ENCODE results near the gene CSRNP2. TPM values are rescaled to one million over a fixed set of nuclear protein-coding genes. Genes with fewer than 3 reads are reported as not detected.

CSRNP2 gene
- total RNA-seq, 1 donor from 2014 or later = 36.6 TPM

DNA sequence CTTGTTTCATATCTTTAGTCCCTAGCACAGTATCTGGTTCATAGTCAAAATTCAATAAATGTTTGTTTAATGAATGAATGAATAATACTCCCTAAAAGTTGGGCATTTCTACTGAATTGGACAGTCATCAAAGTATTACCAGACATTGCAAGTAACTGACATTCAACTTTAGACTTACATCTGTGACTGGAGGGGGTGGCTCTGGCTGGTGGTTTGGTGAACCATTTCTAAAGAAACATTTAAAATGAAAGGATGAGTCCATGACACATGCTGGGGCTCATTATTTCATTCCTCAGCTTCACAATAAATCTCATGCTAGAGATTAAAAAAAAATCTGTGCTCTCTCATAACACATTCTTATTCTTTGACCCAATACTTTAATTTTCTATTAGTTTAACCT is 20.6 kb upstream of the CSRNP2 start:
- H3K4me3 ChIP-seq (ENCODE audit: low read depth, low read length) = no peak overlapping the region
- TF ChIP-seq, protein P1, sequence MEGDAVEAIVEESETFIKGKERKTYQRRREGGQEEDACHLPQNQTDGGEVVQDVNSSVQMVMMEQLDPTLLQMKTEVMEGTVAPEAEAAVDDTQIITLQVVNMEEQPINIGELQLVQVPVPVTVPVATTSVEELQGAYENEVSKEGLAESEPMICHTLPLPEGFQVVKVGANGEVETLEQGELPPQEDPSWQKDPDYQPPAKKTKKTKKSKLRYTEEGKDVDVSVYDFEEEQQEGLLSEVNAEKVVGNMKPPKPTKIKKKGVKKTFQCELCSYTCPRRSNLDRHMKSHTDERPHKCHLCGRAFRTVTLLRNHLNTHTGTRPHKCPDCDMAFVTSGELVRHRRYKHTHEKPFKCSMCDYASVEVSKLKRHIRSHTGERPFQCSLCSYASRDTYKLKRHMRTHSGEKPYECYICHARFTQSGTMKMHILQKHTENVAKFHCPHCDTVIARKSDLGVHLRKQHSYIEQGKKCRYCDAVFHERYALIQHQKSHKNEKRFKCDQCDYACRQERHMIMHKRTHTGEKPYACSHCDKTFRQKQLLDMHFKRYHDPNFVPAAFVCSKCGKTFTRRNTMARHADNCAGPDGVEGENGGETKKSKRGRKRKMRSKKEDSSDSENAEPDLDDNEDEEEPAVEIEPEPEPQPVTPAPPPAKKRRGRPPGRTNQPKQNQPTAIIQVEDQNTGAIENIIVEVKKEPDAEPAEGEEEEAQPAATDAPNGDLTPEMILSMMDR (IDR thresholded peaks at IDR 0.05; ENCODE audit: insufficient read depth, low read length, poor library complexity, severe bottlenecking) = no peak
- H3K36me3 ChIP-seq (ENCODE audit: control insufficient read depth, insufficient read depth, low read length) = no peaks in the 10 kb centered on the region
- no peak for DNase-seq (ENCODE audit: low read depth)
- no peaks in the 10 kb centered on the region for H3K27me3 ChIP-seq (ENCODE audit: control insufficient read depth, insufficient read depth, low read length)

DNA sequence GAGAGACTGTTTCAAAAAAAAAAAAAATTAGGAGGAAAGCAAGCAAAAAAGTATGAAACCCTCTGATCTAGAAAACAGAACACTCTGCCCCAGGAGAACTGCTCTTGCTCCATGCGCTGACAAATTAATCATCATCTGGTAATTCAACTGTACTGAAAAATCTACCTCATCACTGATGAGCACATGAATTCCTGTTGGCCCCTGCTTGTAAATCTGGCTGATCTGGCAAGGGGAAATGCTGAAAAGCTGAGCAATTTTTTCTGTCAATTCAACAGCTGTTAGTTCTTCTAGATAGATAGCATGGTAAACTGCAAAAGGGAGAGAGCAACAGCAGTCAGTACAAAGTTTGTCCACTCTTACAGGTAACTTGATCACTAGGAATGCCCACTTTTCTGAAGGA is 15.2 kb upstream of the CSRNP2 start:
- no peaks in the 10 kb centered on the region for H3K36me3 ChIP-seq (ENCODE audit: control insufficient read depth, insufficient read depth, low read length)
- H3K4me3 ChIP-seq (ENCODE audit: low read depth, low read length) = no peak overlapping the region
- TF ChIP-seq, protein P1 (IDR thresholded peaks at IDR 0.05; ENCODE audit: insufficient read depth, low read length, poor library complexity, severe bottlenecking) = no peak
- H3K27me3 ChIP-seq (ENCODE audit: control insufficient read depth, insufficient read depth, low read length) = no peaks in the 10 kb centered on the region
- DNase-seq (ENCODE audit: low read depth) = no peak

DNA sequence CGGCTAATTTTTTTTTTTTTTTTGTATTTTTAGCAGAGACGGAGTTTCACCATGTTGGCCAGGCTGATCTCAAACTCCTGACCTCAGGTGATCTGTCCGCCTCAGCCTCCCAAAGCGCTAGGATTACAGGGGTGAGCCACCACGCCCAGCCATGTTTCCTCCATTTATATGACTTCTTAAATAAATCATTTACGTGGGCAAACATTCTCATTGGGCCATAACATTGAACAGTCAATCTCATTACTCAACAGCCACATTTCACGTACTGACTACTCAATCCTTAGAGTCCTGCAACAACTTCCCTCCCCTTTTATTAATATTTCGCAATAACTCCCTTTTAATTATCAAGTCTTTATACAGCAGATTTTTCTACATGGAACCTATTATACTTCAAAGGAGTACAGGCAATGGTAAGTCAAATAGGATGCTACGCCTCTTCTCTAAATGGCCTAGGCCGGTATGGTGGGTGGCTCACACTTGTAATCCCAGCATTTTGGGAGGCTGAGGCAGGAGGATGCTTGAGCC is 7.4 kb upstream of the CSRNP2 start:
- Histone ChIP-seq H3K27me3 (ENCODE audit: control insufficient read depth, insufficient read depth, low read length) (no peaks in the 10 kb centered on the region), H3K36me3 (ENCODE audit: control insufficient read depth, insufficient read depth, low read length) (no peaks in the 10 kb centered on the region), H3K4me3 (ENCODE audit: low read depth, low read length) (no peak overlapping the region)
- DNase-seq (ENCODE audit: low read depth) = no peak
- TF ChIP-seq, protein P1 (IDR thresholded peaks at IDR 0.05; ENCODE audit: insufficient read depth, low read length, poor library complexity, severe bottlenecking) = no peak

DNA sequence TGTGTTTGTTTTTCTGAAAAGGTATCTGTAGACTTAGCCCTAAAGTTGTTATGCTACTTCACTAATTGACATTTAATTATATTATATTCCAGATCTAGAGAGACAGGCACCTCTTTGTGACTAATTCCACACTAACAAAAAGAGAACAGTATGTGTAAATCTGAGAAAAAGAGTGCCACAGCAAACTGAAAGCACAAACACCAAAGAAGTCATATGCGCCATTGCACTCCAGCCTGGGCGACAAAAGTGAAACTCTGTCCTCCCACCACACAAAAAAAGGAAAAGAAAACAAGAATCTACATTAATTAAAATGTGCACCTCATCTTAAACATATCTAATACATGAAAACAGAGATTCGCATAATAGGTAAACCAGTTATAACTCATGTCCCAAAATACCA is 4.4 kb upstream of the CSRNP2 start:
- TF ChIP-seq, protein P1 (IDR thresholded peaks at IDR 0.05; ENCODE audit: insufficient read depth, low read length, poor library complexity, severe bottlenecking) = no peak
- DNase-seq (ENCODE audit: low read depth) = no peak
- Histone ChIP-seq H3K27me3 (ENCODE audit: control insufficient read depth, insufficient read depth, low read length) (no peaks in the 10 kb centered on the region), H3K4me3 (ENCODE audit: low read depth, low read length) (no peak overlapping the region), H3K36me3 (ENCODE audit: control insufficient read depth, insufficient read depth, low read length) (no peaks in the 10 kb centered on the region)

DNA sequence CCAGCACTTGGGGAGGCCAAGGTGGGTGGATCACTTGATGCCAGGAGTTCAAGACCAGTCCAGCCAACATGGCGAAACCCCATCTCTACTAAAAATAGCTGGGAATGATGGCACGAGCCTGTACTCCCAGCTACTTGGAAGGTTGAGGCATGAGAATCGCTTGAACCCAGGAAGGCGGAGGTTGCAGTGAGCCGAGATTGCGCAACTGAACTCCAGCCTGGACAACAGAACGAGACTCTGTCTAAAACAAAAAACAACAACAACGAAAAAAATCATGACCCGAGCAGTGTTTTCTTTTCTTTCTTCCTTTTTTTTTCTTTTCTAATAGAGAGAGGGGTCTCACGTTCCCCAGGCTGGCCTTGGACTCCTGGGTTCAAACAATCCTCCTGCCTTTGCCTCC is 3.5 kb upstream of the CSRNP2 start:
- H3K36me3 ChIP-seq (ENCODE audit: control insufficient read depth, insufficient read depth, low read length) = no peaks in the 10 kb centered on the region
- no peak overlapping the region for H3K4me3 ChIP-seq (ENCODE audit: low read depth, low read length)
- no peaks in the 10 kb centered on the region for H3K27me3 ChIP-seq (ENCODE audit: control insufficient read depth, insufficient read depth, low read length)
- TF ChIP-seq, protein P1 (IDR thresholded peaks at IDR 0.05; ENCODE audit: insufficient read depth, low read length, poor library complexity, severe bottlenecking) = no peak
- no peak for DNase-seq (ENCODE audit: low read depth)

DNA sequence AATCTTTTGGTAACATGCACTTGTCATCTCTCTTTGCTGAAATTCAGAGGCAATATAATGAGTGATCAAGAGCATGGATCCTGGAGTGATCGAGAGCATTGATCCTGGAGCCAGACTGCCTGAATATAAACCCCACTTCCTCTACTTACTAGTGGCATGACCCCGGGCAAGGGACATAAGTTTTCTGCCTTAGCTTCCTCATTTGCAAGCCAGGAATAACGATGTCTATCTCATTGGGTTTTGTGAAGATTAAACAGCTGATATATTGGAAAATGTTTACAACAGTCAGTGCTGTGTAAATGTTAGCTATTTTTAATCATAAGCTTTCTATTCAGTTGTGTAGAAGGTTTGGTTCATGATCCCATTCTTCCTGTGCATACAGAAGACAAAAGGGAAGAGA is 2.4 kb upstream of the CSRNP2 start:
- TF ChIP-seq, protein P1 (IDR thresholded peaks at IDR 0.05; ENCODE audit: insufficient read depth, low read length, poor library complexity, severe bottlenecking) = no peak
- DNase-seq (ENCODE audit: low read depth) = no peak
- Histone ChIP-seq H3K36me3 (ENCODE audit: control insufficient read depth, insufficient read depth, low read length) (no peaks in the 10 kb centered on the region), H3K27me3 (ENCODE audit: control insufficient read depth, insufficient read depth, low read length) (no peaks in the 10 kb centered on the region), H3K4me3 (ENCODE audit: low read depth, low read length) (no peak overlapping the region)
